Gastroesophageal sphincter (tissue), 3 donors: ENCODE measurements around the gene DCDC1.

ENCODE experiments used
- CTCF ChIP-seq, 4 experiments: fragments of 200-600 bp in 2 of 4; fragments of 450-650 bp in 2 of 4; sonication (generic) in 1 of 4; IDR thresholded peaks; one replicate each; pipeline ENCODE4 v1.5.1; 2017 to 2019; ENCODE audit warnings: antibody characterized with exemption in 4 of 4, mild to moderate bottlenecking in 2 of 4, moderate library complexity in 2 of 4
- EP300 ChIP-seq: sonication (generic); formaldehyde crosslinking; IDR thresholded peaks from one replicate; pipeline ENCODE4 v1.6.1; 2017; ENCODE audit warnings: antibody characterized with exemption, mild to moderate bottlenecking

GRCh38 chr11:31102875-31103274, 266.7 kb downstream of the DCDC1 start:
- TF ChIP-seq CTCF (IDR thresholded peaks at IDR 0.05), result no peak
- no peak for TF ChIP-seq EP300
